Tibial nerve (tissue), 3 donors: ENCODE results near the gene PTPN3.

Experiments
- CTCF ChIP-seq, 5 experiments: fragments of 200-600 bp in 3 of 5; fragments of 450-650 bp in 2 of 5; sonication (generic) in 3 of 5; IDR thresholded peaks; one replicate each; pipeline ENCODE4 v1.5.1; 2016 to 2019; ENCODE audit warnings: antibody characterized with exemption in 5 of 5, mild to moderate bottlenecking in 3 of 5, moderate library complexity in 2 of 5
- POLR2A ChIP-seq, 2 donors: fragments of 450-650 bp; IDR thresholded peaks; one replicate each; pipeline ENCODE4 v1.6.1; 2017; ENCODE audit warnings: antibody characterized with exemption in 2 of 2, mild to moderate bottlenecking in 2 of 2, moderate library complexity in 2 of 2

GRCh38 chr9:109534151-109534550 is 36.0 kb upstream of the PTPN3 start:
- no peak for TF ChIP-seq CTCF (IDR thresholded peaks at IDR 0.05)
- no peak for TF ChIP-seq POLR2A (IDR thresholded peaks at IDR 0.05)
